Measurements from ENCODE around the gene ARHGEF4. TPM values are rescaled to one million over a fixed set of nuclear protein-coding genes. Genes with fewer than 3 reads are reported as not detected.

The ARHGEF4 gene
- total RNA-seq, 6 experiments from 2014 or later, result 0.44 to 6.7 (median 0.67) TPM; not detected in 2

DNA sequence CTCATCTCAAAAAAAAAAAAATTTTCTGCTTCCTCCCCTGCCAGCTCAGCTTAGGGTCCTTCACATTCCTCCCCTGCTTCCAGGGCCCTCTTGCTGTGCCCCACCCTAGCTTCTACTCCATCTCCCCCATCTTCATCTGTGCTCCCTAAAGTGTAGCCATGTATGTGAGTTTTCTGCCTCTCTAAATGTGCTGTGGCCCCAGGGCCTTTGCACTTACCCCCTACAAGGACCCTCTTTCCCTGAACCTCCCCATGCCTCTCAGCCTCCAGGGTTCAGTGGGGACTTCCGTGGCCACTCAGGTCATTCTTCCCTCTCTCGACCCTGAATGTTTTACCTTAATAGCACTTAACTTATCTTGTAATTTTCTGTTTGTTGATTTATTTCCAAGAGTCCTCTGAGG lies 6.2 kb upstream of the ARHGEF4 start:
- H3K36me3 ChIP-seq, result no peaks in the 10 kb centered on the region
- TF ChIP-seq POLR2A (IDR thresholded peaks at IDR 0.05), result no peak
- TF ChIP-seq CTCF (IDR thresholded peaks at IDR 0.05), result no peak

DNA sequence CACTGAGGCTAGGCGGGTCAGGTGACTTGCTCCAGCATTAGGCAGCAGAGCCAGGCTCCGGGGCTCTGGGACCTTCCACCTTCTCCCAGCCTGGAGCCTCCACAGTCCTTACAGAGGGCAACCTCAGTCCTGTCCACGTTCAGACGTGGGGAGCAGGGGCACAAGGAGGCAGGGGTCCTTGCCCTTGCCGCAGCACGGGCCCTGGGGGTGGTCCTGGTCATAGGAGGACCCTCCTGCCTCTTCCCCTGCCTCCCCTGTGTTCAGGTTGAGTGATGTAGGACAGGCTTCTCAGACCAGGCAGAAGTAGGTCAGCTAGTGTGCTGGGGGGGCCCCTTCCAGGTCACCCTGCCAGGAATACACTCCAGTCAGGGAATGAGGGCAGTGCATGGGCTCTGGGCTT lies 5.4 kb upstream of the ARHGEF4 start:
- intact Hi-C loops (cut with DNase I), result no loop called here
- ATAC-seq, result no peak
- H3K27me3 ChIP-seq, result no peaks in the 10 kb centered on the region
- H3K4me3 ChIP-seq, result no peak overlapping the region
- no peak overlapping the region for H3K27ac ChIP-seq
- no peaks in the 10 kb centered on the region for H3K36me3 ChIP-seq
- peak in 1 of 3 donors; percentile 48 for DNase-seq
- no peak for TF ChIP-seq CTCF (IDR thresholded peaks at IDR 0.05)
- TF ChIP-seq POLR2A (IDR thresholded peaks at IDR 0.05), result no peak
- 17% methylated on average over 1 of the region's 6 CpGs for WGBS (ENCODE audit: insufficient coverage, low coverage, low lambda C conversion rate, missing lambda C conversion rate)
- no peaks in the 10 kb centered on the region for H3K9me3 ChIP-seq
- no peaks in the 10 kb centered on the region for H3K4me1 ChIP-seq

More for the DNA sequence above, 6.2 kb upstream of the ARHGEF4 start:
- DNase-seq (peak in 1 of 3 donors; percentile 19), ATAC-seq (no peak)
- Histone ChIP-seq H3K4me3 (no peak overlapping the region), H3K27ac (no peak overlapping the region), H3K4me1 (no peaks in the 10 kb centered on the region), H3K27me3 (no peaks in the 10 kb centered on the region), H3K9me3 (no peaks in the 10 kb centered on the region)
- WGBS (ENCODE audit: insufficient coverage, low coverage, low lambda C conversion rate, missing lambda C conversion rate), result 57% methylated on average over 2 of the region's 2 CpGs
- intact Hi-C loops (cut with DNase I), result no loop called here

DNA sequence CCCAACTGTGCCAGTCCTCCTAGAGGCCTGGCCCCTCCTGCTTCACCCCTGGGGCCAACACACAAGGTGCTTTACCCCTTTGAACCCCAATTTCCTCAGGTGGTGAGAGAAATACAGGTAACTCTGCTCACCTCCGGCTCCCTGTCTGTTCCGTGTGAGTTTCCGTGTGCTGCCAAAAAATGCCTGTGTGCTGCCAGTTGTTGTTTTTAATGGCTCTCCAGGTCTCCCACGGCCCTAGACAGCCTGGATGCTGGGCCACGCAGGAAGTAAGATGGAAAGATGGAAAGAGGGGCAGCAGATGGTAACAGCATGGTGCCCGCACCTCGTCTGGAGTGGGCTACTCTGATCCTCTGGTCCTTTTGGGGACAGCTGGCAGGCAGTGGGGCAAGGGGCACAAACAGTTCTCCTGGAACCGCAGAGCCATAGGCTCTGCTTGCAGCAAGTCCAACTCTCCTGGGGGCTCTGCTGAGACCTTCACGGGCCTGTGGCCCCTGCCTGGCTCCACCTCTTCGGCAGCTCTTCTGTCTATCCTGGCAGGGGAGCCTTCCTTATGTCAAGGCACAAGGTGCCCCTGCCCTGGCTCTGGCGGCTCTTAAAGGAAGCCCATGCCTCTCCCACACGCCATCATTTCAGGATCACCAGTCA lies 4.3 kb upstream of the ARHGEF4 start:
- intact Hi-C loops (cut with DNase I), result no loop called here
- no peaks in the 10 kb centered on the region for H3K9me3 ChIP-seq
- no peak for ATAC-seq
- H3K36me3 ChIP-seq, result no peaks in the 10 kb centered on the region
- DNase-seq, result peak in 1 of 3 donors; percentile 21
- whole genome bisulfite sequencing (ENCODE audit: insufficient coverage, low coverage, low lambda C conversion rate, missing lambda C conversion rate), result 90% methylated on average over 2 of the region's 12 CpGs
- peaks cover 0 to 6% (median 0%) of the 10 kb centered on the region in 4 donors for H3K4me1 ChIP-seq
- H3K27me3 ChIP-seq, result peaks cover 0 to 7% of the 10 kb centered on the region in 2 donors
- H3K27ac ChIP-seq, result no peak overlapping the region
- no peak for TF ChIP-seq POLR2A (IDR thresholded peaks at IDR 0.05)
- TF ChIP-seq CTCF (IDR thresholded peaks at IDR 0.05), result no peak
- no peak overlapping the region for H3K4me3 ChIP-seq

DNA sequence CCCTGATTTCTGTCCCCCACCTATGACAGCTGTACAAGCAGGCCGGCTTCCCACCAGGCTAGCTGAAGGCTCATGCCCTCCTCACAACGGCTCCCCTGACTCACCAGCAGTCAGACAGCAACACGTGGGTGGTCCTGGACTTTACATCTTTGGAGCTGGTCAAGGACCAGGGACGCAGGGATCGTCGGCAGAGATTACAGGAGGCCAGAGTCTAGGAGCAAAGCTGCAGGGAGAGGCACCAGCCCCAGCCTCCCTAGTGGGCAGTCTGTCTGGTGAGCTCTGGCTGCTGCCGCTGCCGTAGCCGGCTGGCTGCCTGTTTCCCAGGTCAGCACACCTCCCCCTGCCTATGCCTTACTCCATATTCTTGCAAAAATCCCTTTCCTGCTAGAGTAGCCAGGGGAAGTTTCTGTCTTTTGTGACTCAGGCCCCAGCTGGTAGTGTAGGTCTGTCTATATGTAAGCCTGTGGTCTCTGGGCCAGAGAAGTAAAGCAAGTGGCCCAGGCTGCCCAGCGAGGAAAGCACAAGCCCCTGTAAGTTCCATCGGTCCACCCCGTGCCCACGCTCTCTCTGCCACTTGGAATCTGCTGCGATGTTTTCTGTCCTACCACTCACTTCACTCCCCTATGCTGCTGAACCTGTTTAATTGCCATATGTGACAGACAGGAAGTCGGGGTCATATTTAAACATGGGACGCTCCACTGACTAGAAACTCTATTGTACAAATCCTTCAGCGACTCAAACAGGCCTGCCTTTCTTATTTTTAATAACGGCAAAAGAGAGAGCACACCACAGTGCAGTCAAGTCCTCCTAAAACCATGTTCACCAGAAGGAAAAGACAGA lies 2.4 kb upstream of the ARHGEF4 start:
- DNase-seq (peak in 1 of 3 donors; percentile 37), ATAC-seq (no peak)
- intact Hi-C loops (cut with DNase I), result no loop called here
- peaks cover 0 to 8% of the 10 kb centered on the region in 2 donors for H3K27me3 ChIP-seq
- no peak overlapping the region for H3K27ac ChIP-seq
- H3K4me3 ChIP-seq, result no peak overlapping the region
- no peaks in the 10 kb centered on the region for H3K36me3 ChIP-seq
- 46% methylated on average over 15 of the region's 18 CpGs for WGBS (ENCODE audit: insufficient coverage, low coverage, low lambda C conversion rate, missing lambda C conversion rate)
- H3K4me1 ChIP-seq, result peaks cover 0 to 6% (median 0%) of the 10 kb centered on the region in 4 donors
- no peaks in the 10 kb centered on the region for H3K9me3 ChIP-seq
- TF ChIP-seq POLR2A (IDR thresholded peaks at IDR 0.05) (no peak), CTCF (IDR thresholded peaks at IDR 0.05) (no peak)
